Natural killer cell treated with Interleukin-12 subunit alpha and Interleukin-12 subunit beta and Interleukin-15 and Interleukin-18, amount 100 ng/mL, for 72 hours (primary cell): ENCODE data around the gene PDCD7. TPM values are rescaled to one million over a fixed set of nuclear protein-coding genes. Genes with fewer than 3 reads are reported as not detected.
A peak's percentile ranks its signal among the peaks of the same experiment; 100 is the strongest.

ENCODE experiments used
- ATAC-seq, 2 donors: fragments of 150-1000 bp; cut with Tn5 transposase in 1 of 2; sonication (Bioruptor Pico), chemical (Tn5 transposase) in 1 of 2; 2 replicates each; pipeline ENCODE4 v1.10.0; 2021
- DNase-seq: peaks from one replicate; pipeline ENCODE4 v3.0.0; 2022; ENCODE audit warnings: low spot score
- H3K27ac Mint-ChIP-seq, 2 donors: 1 replicate in 1 of 2; 2 replicates in 1 of 2; pipeline ENCODE4 v1.8.0; 2022; ENCODE audit warnings: mixed read lengths in 2 of 2, mild to moderate bottlenecking in 1 of 2, moderate library complexity in 1 of 2
- H3K27me3 Mint-ChIP-seq, 2 donors: 1 replicate in 1 of 2; 2 replicates in 1 of 2; pipeline ENCODE4 v1.8.0; 2022; ENCODE audit warnings: mixed read lengths in 2 of 2
- H3K36me3 Mint-ChIP-seq: one replicate; pipeline ENCODE4 v1.8.0; 2022; ENCODE audit warnings: mixed read lengths
- H3K4me1 Mint-ChIP-seq, 2 donors: 1 replicate in 1 of 2; 2 replicates in 1 of 2; pipeline ENCODE4 v1.8.0; 2022; ENCODE audit warnings: low read depth in 2 of 2, mixed read lengths in 2 of 2, mild to moderate bottlenecking in 1 of 2
- H3K4me3 Mint-ChIP-seq: one replicate; pipeline ENCODE4 v1.8.0; 2022; ENCODE audit warnings: mixed read lengths
- H3K9me3 Mint-ChIP-seq: 2 replicates; pipeline ENCODE4 v1.8.0; 2022; ENCODE audit warnings: mixed read lengths
- total RNA-seq, 2 donors: library from RNA; stranded (reverse); gene quantifications; one replicate each; pipeline ENCODE4 v1.2.3, GENCODE V29; 2022

Gene PDCD7
- total RNA-seq, 2 donors from 2014 or later = 30.3 to 41.2 TPM

GRCh38 chr15:65092911-65093792 lies 40.5 kb downstream of the PDCD7 start:
- no peak for ATAC-seq
- Mint-ChIP-seq H3K36me3 (peaks cover 2% of the 10 kb centered on the region), H3K4me1 (no peaks in the 10 kb centered on the region), H3K27me3 (no peaks in the 10 kb centered on the region), H3K27ac (no peak overlapping the region), H3K9me3 (no peaks in the 10 kb centered on the region), H3K4me3 (no peak overlapping the region)
- no peak for DNase-seq

DNA sequence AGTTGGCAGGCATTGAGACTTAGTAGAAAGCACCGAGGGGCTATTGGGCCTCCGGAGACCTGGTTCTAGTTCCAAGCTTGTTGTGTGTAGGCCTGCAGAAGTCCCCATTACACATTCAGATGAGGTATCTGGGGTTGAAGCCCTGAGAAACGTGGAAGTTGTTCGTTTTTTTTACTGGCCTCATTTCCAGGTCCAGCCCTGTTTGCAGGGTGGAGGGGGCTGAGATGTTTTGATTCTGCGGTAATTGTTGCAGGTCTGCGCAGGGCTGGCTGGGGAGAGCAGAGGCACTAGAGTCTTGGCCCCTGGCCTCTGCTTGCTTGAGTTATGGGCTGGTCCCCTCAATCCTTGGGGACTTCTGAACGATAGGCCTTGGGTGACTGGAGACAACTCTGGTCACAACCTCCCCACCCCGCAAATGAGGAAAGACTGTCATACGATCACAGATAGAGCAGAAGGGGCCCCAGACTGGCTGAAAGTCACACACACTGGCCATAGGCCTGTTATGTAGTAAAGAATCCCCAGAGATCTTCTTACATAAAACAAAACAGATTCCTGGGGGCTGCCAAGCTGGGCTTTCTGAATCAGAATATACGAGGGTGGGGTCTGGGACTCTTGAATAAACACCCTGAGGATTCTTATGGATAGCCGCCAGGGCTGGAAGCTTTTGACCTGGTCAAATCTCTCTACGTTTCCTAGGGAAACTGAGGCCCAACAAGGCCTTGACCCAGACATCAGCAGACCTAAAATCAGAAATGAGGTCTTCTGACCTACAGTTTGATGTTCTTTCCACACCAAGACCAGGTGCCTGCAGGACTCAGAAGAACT lies 41.5 kb downstream of the PDCD7 start:
- no peaks in the 10 kb centered on the region for H3K27me3 Mint-ChIP-seq
- no peak overlapping the region for H3K4me3 Mint-ChIP-seq
- no peak for ATAC-seq
- no peak overlapping the region for H3K27ac Mint-ChIP-seq
- H3K4me1 Mint-ChIP-seq = peaks cover 0 to 4% of the 10 kb centered on the region in 2 donors
- H3K36me3 Mint-ChIP-seq = no peaks in the 10 kb centered on the region
- DNase-seq = no peak
- H3K9me3 Mint-ChIP-seq = no peaks in the 10 kb centered on the region

DNA sequence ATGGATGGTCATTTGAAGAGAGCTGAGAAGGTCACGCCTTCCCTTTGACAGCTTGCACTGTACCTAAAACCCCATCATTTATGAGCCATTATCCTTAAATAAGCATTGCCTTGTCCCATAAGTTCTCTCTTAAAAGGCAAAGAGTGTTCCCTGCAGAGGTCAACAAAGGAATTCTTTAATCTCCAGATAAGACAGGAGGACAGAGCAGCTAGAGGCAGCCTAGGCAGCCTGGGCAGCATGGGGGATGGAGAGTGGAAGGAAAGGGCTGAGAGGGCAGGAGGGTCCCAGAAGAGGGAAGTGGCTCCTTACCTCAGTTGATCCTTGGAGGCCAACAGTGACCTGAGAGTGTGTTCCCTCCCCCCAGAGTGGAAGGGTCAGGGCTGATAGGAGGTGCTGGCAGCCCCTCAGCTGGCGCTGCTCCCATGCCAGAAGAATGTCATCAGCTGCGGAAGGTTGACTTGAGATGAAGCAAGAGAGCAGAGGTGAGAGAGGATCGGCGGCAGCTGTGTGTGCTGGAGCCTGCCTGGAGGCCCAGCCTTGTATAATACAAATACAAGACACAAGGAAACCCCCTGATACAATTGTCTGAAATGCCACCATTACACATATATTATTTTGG lies 44.3 kb downstream of the PDCD7 start:
- Mint-ChIP-seq H3K27me3 (no peaks in the 10 kb centered on the region), H3K27ac (no peak overlapping the region), H3K4me3 (no peak overlapping the region), H3K9me3 (no peaks in the 10 kb centered on the region), H3K4me1 (peaks cover 0 to 8% of the 10 kb centered on the region in 2 donors), H3K36me3 (no peaks in the 10 kb centered on the region)
- ATAC-seq (no peak), DNase-seq (no peak)

DNA sequence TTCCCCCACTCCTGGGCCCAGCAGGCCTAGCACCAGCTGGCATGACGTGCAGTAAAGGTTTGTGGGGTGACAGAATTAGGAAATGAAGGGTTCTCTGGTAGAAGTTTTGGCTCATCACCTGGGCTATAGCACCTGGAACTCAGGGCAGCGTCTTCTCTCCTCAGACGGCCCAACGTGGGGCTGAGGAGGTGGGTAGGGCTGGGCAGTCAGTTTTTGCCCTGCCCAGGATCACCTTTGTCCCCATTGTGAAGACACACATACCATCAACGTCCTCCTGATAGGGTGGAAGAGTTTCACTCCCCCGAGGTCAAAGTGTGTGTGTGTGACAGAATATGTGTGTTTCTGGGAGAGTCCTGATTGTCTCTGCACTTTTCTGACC lies 45.0 kb downstream of the PDCD7 start:
- Mint-ChIP-seq H3K4me3 (no peak overlapping the region), H3K27ac (no peak overlapping the region), H3K4me1 (peaks cover 0 to 12% of the 10 kb centered on the region in 2 donors), H3K9me3 (no peaks in the 10 kb centered on the region), H3K27me3 (peaks cover 6 to 7% of the 10 kb centered on the region in 2 donors), H3K36me3 (no peaks in the 10 kb centered on the region)
- DNase-seq (no peak), ATAC-seq (no peak)

- no peaks in the 10 kb centered on the region for H3K9me3 Mint-ChIP-seq
- H3K36me3 Mint-ChIP-seq = no peaks in the 10 kb centered on the region
- no peak overlapping the region for H3K27ac Mint-ChIP-seq
- H3K4me3 Mint-ChIP-seq = no peak overlapping the region
- DNase-seq (peak; percentile 51), ATAC-seq (no peak)
- H3K27me3 Mint-ChIP-seq = peaks cover 6 to 9% of the 10 kb centered on the region in 2 donors
- peaks cover 0 to 12% of the 10 kb centered on the region in 2 donors for H3K4me1 Mint-ChIP-seq
Observed at GRCh38 chr15:65087873-65088642, 45.5 kb downstream of the PDCD7 start.

DNA sequence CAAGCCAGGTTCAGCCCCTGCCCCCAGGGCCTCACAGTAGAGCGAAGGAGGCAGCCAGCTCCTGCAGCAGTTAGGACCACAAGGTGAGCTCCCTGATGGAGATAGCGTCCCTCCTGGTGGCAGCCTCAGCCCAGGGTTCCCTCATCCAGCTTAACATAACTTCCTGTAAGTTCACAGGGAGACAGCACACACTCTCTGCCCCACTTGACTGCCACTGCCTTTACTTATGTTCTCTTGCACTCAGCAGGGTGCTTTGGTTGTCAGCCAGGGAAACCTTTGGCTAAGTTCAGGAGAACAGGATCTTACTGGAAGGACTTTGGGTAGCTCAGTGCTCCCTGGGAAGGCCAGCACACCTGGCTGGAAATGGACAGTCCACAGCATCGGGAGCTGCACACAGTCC lies 46.2 kb downstream of the PDCD7 start:
- no peaks in the 10 kb centered on the region for H3K36me3 Mint-ChIP-seq
- H3K4me1 Mint-ChIP-seq = peaks cover 6 to 18% of the 10 kb centered on the region in 2 donors
- ATAC-seq (no peak), DNase-seq (no peak)
- H3K27me3 Mint-ChIP-seq = peaks cover 12 to 15% of the 10 kb centered on the region in 2 donors
- H3K9me3 Mint-ChIP-seq = no peaks in the 10 kb centered on the region
- H3K4me3 Mint-ChIP-seq = no peak overlapping the region
- peak overlapping the region in 1 of 2 donors; percentile 47 for H3K27ac Mint-ChIP-seq

DNA sequence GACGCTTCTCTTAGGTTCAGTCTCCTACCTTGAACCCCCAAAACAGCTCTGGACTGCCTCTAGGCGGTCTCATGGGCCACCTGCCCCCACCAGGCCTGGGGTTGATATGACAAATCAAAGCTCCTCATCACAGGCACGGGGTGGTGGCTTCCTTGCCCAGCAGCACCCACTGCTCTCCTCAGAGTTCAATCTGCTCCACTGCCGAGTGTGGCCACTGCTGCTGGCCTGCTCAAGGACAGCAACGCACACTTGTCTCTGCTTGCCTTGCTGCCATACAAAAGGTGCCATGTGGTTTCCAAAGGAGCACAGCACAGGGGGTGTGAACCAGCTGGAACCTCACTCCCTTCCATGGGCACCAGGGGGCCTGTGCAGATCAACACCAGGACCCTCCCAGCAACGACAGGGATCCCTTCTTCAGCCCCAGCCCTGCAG lies 46.9 kb downstream of the PDCD7 start:
- Mint-ChIP-seq H3K27me3 (peaks cover 14 to 19% of the 10 kb centered on the region in 2 donors), H3K27ac (no peak overlapping the region), H3K36me3 (no peaks in the 10 kb centered on the region), H3K4me3 (no peak overlapping the region), H3K4me1 (peaks cover 8 to 19% of the 10 kb centered on the region in 2 donors), H3K9me3 (no peaks in the 10 kb centered on the region)
- no peak for DNase-seq
- no peak for ATAC-seq

DNA sequence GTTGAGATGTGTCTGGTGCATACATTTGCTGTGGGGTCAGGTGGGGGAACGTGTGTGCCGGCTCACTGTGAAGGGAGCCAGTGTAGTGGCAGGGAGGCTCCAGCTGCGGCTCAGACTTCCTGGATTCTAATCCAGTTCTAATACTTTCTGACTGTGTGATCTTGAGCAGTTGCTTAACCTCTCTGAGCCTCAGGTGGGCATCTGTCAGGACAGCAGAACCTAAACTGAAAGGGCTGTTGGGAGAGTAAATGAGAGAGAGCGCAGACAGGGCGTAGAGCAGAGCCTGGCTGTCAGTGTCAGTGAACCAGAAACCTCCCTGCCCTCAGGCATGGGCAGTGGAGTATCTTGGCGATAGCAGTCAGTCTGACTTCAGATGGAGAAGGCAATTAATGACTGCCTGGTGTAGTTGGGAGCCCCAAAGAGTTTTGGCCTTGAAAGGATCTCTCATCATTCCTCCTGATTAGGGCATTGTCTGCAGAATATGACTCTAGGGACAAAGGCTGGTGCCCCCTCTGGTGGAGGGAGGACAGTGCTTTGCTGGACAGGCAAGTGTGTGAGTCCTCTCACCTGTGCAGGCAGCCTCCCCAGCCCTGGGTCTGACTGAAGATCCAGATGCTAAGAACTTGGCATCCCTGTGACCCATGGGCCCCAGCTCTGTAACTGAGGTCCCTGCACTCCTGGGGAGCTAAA lies 47.5 kb downstream of the PDCD7 start:
- ATAC-seq = peak in 1 of 2 donors; percentile 14
- no peaks in the 10 kb centered on the region for H3K9me3 Mint-ChIP-seq
- H3K27me3 Mint-ChIP-seq = peaks cover 14 to 19% of the 10 kb centered on the region in 2 donors
- no peak overlapping the region for H3K4me3 Mint-ChIP-seq
- H3K4me1 Mint-ChIP-seq = peaks cover 8 to 19% of the 10 kb centered on the region in 2 donors
- no peak overlapping the region for H3K27ac Mint-ChIP-seq
- no peaks in the 10 kb centered on the region for H3K36me3 Mint-ChIP-seq
- no peak for DNase-seq

- no peaks in the 10 kb centered on the region for H3K9me3 Mint-ChIP-seq
- no peaks in the 10 kb centered on the region for H3K36me3 Mint-ChIP-seq
- no peak overlapping the region for H3K4me3 Mint-ChIP-seq
- H3K27ac Mint-ChIP-seq = no peak overlapping the region
- peaks cover 14 to 19% of the 10 kb centered on the region in 2 donors for H3K27me3 Mint-ChIP-seq
- ATAC-seq (no peak), DNase-seq (peak; percentile 28)
- H3K4me1 Mint-ChIP-seq = peaks cover 8 to 19% of the 10 kb centered on the region in 2 donors
Observed at GRCh38 chr15:65085207-65085753, 48.3 kb downstream of the PDCD7 start.

- no peaks in the 10 kb centered on the region for H3K9me3 Mint-ChIP-seq
- ATAC-seq = no peak
- H3K27ac Mint-ChIP-seq = no peak overlapping the region
- no peak overlapping the region for H3K4me3 Mint-ChIP-seq
- peak; percentile 47 for DNase-seq
- H3K4me1 Mint-ChIP-seq = peaks cover 8 to 19% of the 10 kb centered on the region in 2 donors
- H3K27me3 Mint-ChIP-seq = peaks cover 14 to 19% of the 10 kb centered on the region in 2 donors
- H3K36me3 Mint-ChIP-seq = no peaks in the 10 kb centered on the region
Observed at GRCh38 chr15:65084500-65085206, 49.0 kb downstream of the PDCD7 start.

DNA sequence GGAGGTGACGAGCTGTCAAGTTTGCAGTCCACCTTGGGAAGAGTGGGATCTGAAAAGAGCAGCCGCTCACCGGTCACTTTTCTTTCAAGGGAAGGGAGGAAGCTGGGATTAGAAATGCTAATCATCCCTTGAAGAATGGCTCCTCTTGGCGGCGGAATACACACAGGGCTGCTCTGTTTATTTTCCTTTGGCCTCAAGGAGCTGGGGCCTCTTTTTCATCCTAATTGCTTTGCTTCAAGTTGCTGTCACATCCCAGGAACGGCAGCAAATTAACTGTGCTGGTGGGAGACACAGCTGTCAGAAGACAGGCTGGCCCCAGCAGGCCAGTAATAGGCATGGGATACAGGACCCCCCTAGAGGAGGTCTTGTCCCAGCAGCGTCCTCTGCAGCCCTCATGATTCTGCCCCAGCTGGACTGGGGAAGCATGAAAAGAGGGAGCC lies 50.3 kb downstream of the PDCD7 start:
- H3K4me1 Mint-ChIP-seq = peaks cover 8 to 19% of the 10 kb centered on the region in 2 donors
- no peaks in the 10 kb centered on the region for H3K36me3 Mint-ChIP-seq
- peaks cover 23 to 31% of the 10 kb centered on the region in 2 donors for H3K27me3 Mint-ChIP-seq
- ATAC-seq (no peak), DNase-seq (peak; percentile 10)
- H3K4me3 Mint-ChIP-seq = no peak overlapping the region
- H3K27ac Mint-ChIP-seq = no peak overlapping the region
- H3K9me3 Mint-ChIP-seq = no peaks in the 10 kb centered on the region
